Upper lobe of left lung (tissue), 6 donors: ENCODE data around the gene MKNK1. TPM values are rescaled to one million over a fixed set of nuclear protein-coding genes. Genes with fewer than 3 reads are reported as not detected.
A peak's percentile ranks its signal among the peaks of the same experiment; 100 is the strongest.

Experiments
- ATAC-seq, 2 donors: fragments of 200-7000 bp; cut with Tn5 transposase; one replicate each; pipeline ENCODE4 v1.9.1; 2022; ENCODE audit warnings: mild to moderate bottlenecking in 2 of 2, moderate library complexity in 2 of 2; ENCODE audit not compliant: low FRiP score in 2 of 2
- DNase-seq, 2 donors: peaks; one replicate each; pipeline ENCODE4 v3.0.0-alpha.2; 2019 to 2020
- H3K27ac ChIP-seq, 4 donors: fragments of 200-600 bp; sonication (generic); one replicate each; pipeline ENCODE4 v1.5.1; 2016 to 2019
- H3K27me3 ChIP-seq, 4 donors: fragments of 200-600 bp; sonication (generic); one replicate each; pipeline ENCODE4 v1.5.1; 2017 to 2019
- H3K36me3 ChIP-seq, 4 donors: fragments of 200-600 bp; sonication (generic); one replicate each; pipeline ENCODE4 v1.5.1; 2016 to 2019
- H3K4me1 ChIP-seq, 4 donors: fragments of 200-600 bp; sonication (generic); one replicate each; pipeline ENCODE4 v1.5.1; 2018 to 2019
- H3K4me3 ChIP-seq, 4 donors: fragments of 200-600 bp; sonication (generic); one replicate each; pipeline ENCODE4 v1.5.1; 2017 to 2019; ENCODE audit warnings: mild to moderate bottlenecking in 2 of 4, moderate library complexity in 1 of 4
- H3K9me3 ChIP-seq, 4 donors: fragments of 200-600 bp; sonication (generic); one replicate each; pipeline ENCODE4 v1.5.1; 2018 to 2019
- CTCF ChIP-seq, 6 experiments: fragments of 450-650 bp in 4 of 6; fragments of 200-600 bp in 2 of 6; sonication (generic) in 2 of 6; IDR thresholded peaks; one replicate each; pipeline ENCODE4 v1.5.1; 2016 to 2019; ENCODE audit warnings: antibody characterized with exemption in 6 of 6
- EP300 ChIP-seq, 4 donors: sonication (generic); formaldehyde crosslinking; IDR thresholded peaks; one replicate each; pipeline ENCODE4 v1.5.1; 2017; ENCODE audit warnings: antibody characterized with exemption in 4 of 4, control low read depth in 2 of 4
- POLR2A ChIP-seq, 4 donors: fragments of 450-650 bp; IDR thresholded peaks; one replicate each; pipeline ENCODE4 v1.5.1; 2016 to 2017; ENCODE audit warnings: antibody characterized with exemption in 4 of 4, mild to moderate bottlenecking in 2 of 4
- POLR2AphosphoS5 ChIP-seq, 2 donors: sonication (generic); formaldehyde crosslinking; IDR thresholded peaks; one replicate each; pipeline ENCODE4 v1.5.1; 2017; ENCODE audit warnings: antibody characterized with exemption in 2 of 2
- WGBS, 2 donors: methylation state at CpG; one replicate each; pipeline ENCODE4 v1.1.5; 2017 to 2018; 5-methylcytosine and 5-hydroxymethylcytosine counted together
- total RNA-seq, 6 donors: library from RNA; depleted of rRNA in 4 of 6; stranded (reverse); fragments of >200 nt in 4 of 6; gene quantifications; one replicate each; pipeline versions ENCODE4 v1.1.0 to v1.2.1, GENCODE V29; 2016 to 2021
- donor health status: DM: no; HTN: no; CAD: no; lungs with moderate emphysema.
- donor health status: DM: no; HTN: yes; CAD: no; lungs with severe emphysema.

MKNK1 gene
- total RNA-seq, 6 donors from 2014 or later, result 45.7 to 174 (median 62.2) TPM

- Histone ChIP-seq H3K4me3 (no peak overlapping the region), H3K36me3 (no peaks in the 10 kb centered on the region), H3K27ac (no peak overlapping the region), H3K27me3 (peaks cover 0 to 2% (median 0%) of the 10 kb centered on the region in 4 donors), H3K9me3 (no peaks in the 10 kb centered on the region), H3K4me1 (peaks cover 5 to 15% (median 6%) of the 10 kb centered on the region in 4 donors)
- TF ChIP-seq POLR2A (IDR thresholded peaks at IDR 0.05), result no peak
- TF ChIP-seq POLR2AphosphoS5 (IDR thresholded peaks at IDR 0.05), result no peak
- TF ChIP-seq EP300 (IDR thresholded peaks at IDR 0.05), result no peak
- TF ChIP-seq CTCF (IDR thresholded peaks at IDR 0.05), result no peak
- ATAC-seq (no peak), DNase-seq (no peak)
- 60 to 63% methylated on average over 4 of the region's 4 CpGs for WGBS, 2 donors
These were observed 74.9 kb downstream of the MKNK1 start for GRCh38 chr1:46529031-46529630.

- peaks cover 0 to 2% (median 0%) of the 10 kb centered on the region in 4 donors for H3K27me3 ChIP-seq
- ATAC-seq, result no peak
These were observed 75.6 kb downstream of the MKNK1 start for GRCh38 chr1:46528297-46528955.

GRCh38 chr1:46527474-46528296, 76.4 kb downstream of the MKNK1 start:
- H3K27me3 ChIP-seq, result no peaks in the 10 kb centered on the region

More at GRCh38 chr1:46528297-46528955, 75.6 kb downstream of the MKNK1 start:
- Histone ChIP-seq H3K36me3 (no peaks in the 10 kb centered on the region), H3K4me1 (peaks cover 1 to 11% (median 4%) of the 10 kb centered on the region in 4 donors), H3K27ac (no peak overlapping the region), H3K9me3 (no peaks in the 10 kb centered on the region), H3K4me3 (no peak overlapping the region)
- DNase-seq, result no peak
- no peak for TF ChIP-seq POLR2AphosphoS5 (IDR thresholded peaks at IDR 0.05)
- WGBS, 2 donors, result 30 to 40% methylated on average over 11 of the region's 11 CpGs

GRCh38 chr1:46526691-46527291, 77.3 kb downstream of the MKNK1 start:
- H3K4me3 ChIP-seq, result no peak overlapping the region

More at GRCh38 chr1:46527474-46528296, 76.4 kb downstream of the MKNK1 start:
- no peaks in the 10 kb centered on the region for H3K9me3 ChIP-seq
- 0 to 33% methylated on average over 2 to 3 of the region's 3 CpGs for WGBS, 2 donors
- H3K36me3 ChIP-seq, result no peaks in the 10 kb centered on the region
- no peak overlapping the region for H3K4me3 ChIP-seq
- H3K4me1 ChIP-seq, result peaks cover under 1 to 8% (median 5%) of the 10 kb centered on the region in 4 donors
- ATAC-seq, result peak; percentile 85 to 91
- DNase-seq, result peak in 1 of 2 donors; percentile 79
- no peak for TF ChIP-seq POLR2A (IDR thresholded peaks at IDR 0.05)
- TF ChIP-seq CTCF (IDR thresholded peaks at IDR 0.05), result peak; percentile 85 to 94 (median 92)
- no peak overlapping the region for H3K27ac ChIP-seq

More at GRCh38 chr1:46526691-46527291, 77.3 kb downstream of the MKNK1 start:
- DNase-seq, result no peak
- Histone ChIP-seq H3K9me3 (no peaks in the 10 kb centered on the region), H3K4me1 (peaks cover 4 to 14% (median 13%) of the 10 kb centered on the region in 4 donors), H3K27me3 (no peaks in the 10 kb centered on the region), H3K36me3 (no peaks in the 10 kb centered on the region), H3K27ac (no peak overlapping the region)
- WGBS, 2 donors, result 29 to 50% methylated on average over 9 to 14 of the region's 14 CpGs
- TF ChIP-seq POLR2A (IDR thresholded peaks at IDR 0.05), result no peak
- TF ChIP-seq EP300 (IDR thresholded peaks at IDR 0.05), result no peak
- no peak for TF ChIP-seq POLR2AphosphoS5 (IDR thresholded peaks at IDR 0.05)
- TF ChIP-seq CTCF (IDR thresholded peaks at IDR 0.05), result no peak
- ATAC-seq, result no peak
